GM12878 (cell line): Measurements from ENCODE around the gene RAD21L1.

Experiments
- CREB1 ChIP-seq: IDR thresholded peaks from 2 replicates; pipeline ENCODE4 v1.6.1; 2012; ENCODE audit warnings: low read depth, mild to moderate bottlenecking, inconsistent platforms
- HDAC6 ChIP-seq: fragments of 200-600 bp; sonication (generic); IDR thresholded peaks from one replicate; pipeline ENCODE4 v1.8.0; 2017; ENCODE audit warnings: antibody characterized with exemption; ENCODE audit not compliant: unreplicated experiment
- NR2C2 ChIP-seq: IDR thresholded peaks from 2 replicates; pipeline ENCODE4 v1.6.1; 2011; ENCODE audit warnings: borderline replicate concordance, low read depth; ENCODE audit not compliant: control insufficient read depth, insufficient read length
- POLR2A ChIP-seq: IDR thresholded peaks from 2 replicates; pipeline ENCODE4 v1.6.1; 2011; ENCODE audit warnings: low read depth, mild to moderate bottlenecking, low read length
- POLR2AphosphoS5 ChIP-seq: IDR thresholded peaks from 2 replicates; pipeline ENCODE4 v1.6.1; 2011; ENCODE audit warnings: mild to moderate bottlenecking, low read length, inconsistent platforms
- RAD21 ChIP-seq: IDR thresholded peaks from 2 replicates; pipeline ENCODE4 v1.6.1; 2011; ENCODE audit warnings: mild to moderate bottlenecking, low read depth, low read length, moderate library complexity; ENCODE audit not compliant: insufficient read depth
- SIN3A ChIP-seq: IDR thresholded peaks from 2 replicates; pipeline ENCODE4 v1.6.1; 2012; ENCODE audit warnings: low read depth, low read length, improper control_type of control experiment
- ZNF274 ChIP-seq: IDR thresholded peaks from one replicate; pipeline ENCODE4 v1.8.0; 2011; ENCODE audit not compliant: insufficient read length, insufficient read depth
- TF ChIP-seq, protein P1 (sequence below), 3 experiments: IDR thresholded peaks in 2 of 3; conservative IDR thresholded peaks in 1 of 3; 2 replicates each; pipeline ENCODE4 v1.5.1; 2011; ENCODE audit warnings: low read depth in 3 of 3, low read length in 3 of 3, mild to moderate bottlenecking in 3 of 3, control low read depth in 2 of 3, moderate library complexity in 2 of 3, inconsistent platforms in 1 of 3, mixed read lengths in 1 of 3; ENCODE audit not compliant: control insufficient read depth in 2 of 3, insufficient read depth in 1 of 3; ENCODE audit errors: extremely low read depth in 1 of 3
- TF ChIP-seq, protein P2 (sequence below): IDR thresholded peaks from 2 replicates; pipeline ENCODE4 v1.6.1; 2012; ENCODE audit warnings: mild to moderate bottlenecking, low read depth, low read length
- TF ChIP-seq, protein P3 (sequence below): fragments of 450-650 bp; IDR thresholded peaks from 2 replicates; pipeline ENCODE4 v1.6.1; 2017; ENCODE audit warnings: mild to moderate bottlenecking
- TF ChIP-seq, protein P4 (sequence below): IDR thresholded peaks from 2 replicates; pipeline ENCODE4 v1.6.1; 2011; ENCODE audit warnings: low read depth, mild to moderate bottlenecking, low read length, moderate library complexity, borderline replicate concordance; ENCODE audit errors: extremely low read depth

DNA sequence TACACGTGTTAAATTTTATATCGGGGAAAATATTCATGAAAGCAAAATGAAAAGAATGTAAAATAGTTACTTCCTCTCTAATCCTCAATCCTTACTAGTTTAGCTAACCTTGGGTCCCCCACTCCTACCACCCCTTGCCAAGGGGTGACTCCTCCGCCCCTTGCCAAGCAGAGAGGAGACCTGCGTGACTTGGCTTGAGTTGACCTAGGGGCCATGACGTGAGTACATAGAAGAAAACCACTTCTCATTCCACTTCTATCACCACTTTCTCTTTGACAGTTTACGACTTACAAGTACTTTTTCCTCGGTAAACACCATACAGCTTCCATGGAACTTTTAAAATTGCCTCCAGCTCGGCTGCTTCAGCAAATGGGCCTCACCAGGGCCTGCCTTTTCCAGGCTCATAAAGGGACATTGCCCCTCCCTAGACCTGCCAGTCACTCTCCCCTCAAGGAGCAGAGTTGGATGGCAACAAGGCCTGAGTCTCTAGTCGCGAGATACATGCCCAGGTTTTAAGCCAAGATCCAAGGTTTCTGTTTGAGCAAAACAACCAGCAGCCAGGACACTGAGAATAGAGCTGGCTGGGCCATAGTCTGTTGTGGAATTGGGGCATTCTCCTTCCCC lies 73.2 kb downstream of the RAD21L1 start:
- no peak for TF ChIP-seq HDAC6
- TF ChIP-seq, protein P1, sequence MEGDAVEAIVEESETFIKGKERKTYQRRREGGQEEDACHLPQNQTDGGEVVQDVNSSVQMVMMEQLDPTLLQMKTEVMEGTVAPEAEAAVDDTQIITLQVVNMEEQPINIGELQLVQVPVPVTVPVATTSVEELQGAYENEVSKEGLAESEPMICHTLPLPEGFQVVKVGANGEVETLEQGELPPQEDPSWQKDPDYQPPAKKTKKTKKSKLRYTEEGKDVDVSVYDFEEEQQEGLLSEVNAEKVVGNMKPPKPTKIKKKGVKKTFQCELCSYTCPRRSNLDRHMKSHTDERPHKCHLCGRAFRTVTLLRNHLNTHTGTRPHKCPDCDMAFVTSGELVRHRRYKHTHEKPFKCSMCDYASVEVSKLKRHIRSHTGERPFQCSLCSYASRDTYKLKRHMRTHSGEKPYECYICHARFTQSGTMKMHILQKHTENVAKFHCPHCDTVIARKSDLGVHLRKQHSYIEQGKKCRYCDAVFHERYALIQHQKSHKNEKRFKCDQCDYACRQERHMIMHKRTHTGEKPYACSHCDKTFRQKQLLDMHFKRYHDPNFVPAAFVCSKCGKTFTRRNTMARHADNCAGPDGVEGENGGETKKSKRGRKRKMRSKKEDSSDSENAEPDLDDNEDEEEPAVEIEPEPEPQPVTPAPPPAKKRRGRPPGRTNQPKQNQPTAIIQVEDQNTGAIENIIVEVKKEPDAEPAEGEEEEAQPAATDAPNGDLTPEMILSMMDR (IDR thresholded peaks at IDR 0.05 in 2 of 3, conservative IDR thresholded peaks at IDR 0.05 in 1 of 3; ENCODE audit: control insufficient read depth in 2 of 3, extremely low read depth in 1 of 3, insufficient read depth in 1 of 3, low read depth in 3 of 3, low read length in 3 of 3) = no peak
- no peak for TF ChIP-seq CREB1
- no peak for TF ChIP-seq SIN3A
- TF ChIP-seq, protein P2, sequence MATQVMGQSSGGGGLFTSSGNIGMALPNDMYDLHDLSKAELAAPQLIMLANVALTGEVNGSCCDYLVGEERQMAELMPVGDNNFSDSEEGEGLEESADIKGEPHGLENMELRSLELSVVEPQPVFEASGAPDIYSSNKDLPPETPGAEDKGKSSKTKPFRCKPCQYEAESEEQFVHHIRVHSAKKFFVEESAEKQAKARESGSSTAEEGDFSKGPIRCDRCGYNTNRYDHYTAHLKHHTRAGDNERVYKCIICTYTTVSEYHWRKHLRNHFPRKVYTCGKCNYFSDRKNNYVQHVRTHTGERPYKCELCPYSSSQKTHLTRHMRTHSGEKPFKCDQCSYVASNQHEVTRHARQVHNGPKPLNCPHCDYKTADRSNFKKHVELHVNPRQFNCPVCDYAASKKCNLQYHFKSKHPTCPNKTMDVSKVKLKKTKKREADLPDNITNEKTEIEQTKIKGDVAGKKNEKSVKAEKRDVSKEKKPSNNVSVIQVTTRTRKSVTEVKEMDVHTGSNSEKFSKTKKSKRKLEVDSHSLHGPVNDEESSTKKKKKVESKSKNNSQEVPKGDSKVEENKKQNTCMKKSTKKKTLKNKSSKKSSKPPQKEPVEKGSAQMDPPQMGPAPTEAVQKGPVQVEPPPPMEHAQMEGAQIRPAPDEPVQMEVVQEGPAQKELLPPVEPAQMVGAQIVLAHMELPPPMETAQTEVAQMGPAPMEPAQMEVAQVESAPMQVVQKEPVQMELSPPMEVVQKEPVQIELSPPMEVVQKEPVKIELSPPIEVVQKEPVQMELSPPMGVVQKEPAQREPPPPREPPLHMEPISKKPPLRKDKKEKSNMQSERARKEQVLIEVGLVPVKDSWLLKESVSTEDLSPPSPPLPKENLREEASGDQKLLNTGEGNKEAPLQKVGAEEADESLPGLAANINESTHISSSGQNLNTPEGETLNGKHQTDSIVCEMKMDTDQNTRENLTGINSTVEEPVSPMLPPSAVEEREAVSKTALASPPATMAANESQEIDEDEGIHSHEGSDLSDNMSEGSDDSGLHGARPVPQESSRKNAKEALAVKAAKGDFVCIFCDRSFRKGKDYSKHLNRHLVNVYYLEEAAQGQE = no peak
- no peak for TF ChIP-seq POLR2AphosphoS5
- TF ChIP-seq RAD21 = no peak
- no peak for TF ChIP-seq ZNF274
- TF ChIP-seq POLR2A = no peak
- TF ChIP-seq, protein P3, sequence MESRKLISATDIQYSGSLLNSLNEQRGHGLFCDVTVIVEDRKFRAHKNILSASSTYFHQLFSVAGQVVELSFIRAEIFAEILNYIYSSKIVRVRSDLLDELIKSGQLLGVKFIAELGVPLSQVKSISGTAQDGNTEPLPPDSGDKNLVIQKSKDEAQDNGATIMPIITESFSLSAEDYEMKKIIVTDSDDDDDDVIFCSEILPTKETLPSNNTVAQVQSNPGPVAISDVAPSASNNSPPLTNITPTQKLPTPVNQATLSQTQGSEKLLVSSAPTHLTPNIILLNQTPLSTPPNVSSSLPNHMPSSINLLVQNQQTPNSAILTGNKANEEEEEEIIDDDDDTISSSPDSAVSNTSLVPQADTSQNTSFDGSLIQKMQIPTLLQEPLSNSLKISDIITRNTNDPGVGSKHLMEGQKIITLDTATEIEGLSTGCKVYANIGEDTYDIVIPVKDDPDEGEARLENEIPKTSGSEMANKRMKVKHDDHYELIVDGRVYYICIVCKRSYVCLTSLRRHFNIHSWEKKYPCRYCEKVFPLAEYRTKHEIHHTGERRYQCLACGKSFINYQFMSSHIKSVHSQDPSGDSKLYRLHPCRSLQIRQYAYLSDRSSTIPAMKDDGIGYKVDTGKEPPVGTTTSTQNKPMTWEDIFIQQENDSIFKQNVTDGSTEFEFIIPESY = no peak
- TF ChIP-seq, protein P4, sequence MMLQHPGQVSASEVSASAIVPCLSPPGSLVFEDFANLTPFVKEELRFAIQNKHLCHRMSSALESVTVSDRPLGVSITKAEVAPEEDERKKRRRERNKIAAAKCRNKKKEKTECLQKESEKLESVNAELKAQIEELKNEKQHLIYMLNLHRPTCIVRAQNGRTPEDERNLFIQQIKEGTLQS = no peak
- no peak for TF ChIP-seq NR2C2
